Measurements from ENCODE around the gene HIGD1A.

- TF ChIP-seq CTCF (IDR thresholded peaks at IDR 0.05; ENCODE audit: insufficient read depth, low read depth, low read length) (peak; percentile 30), EZH2 (IDR thresholded peaks at IDR 0.05; ENCODE audit: insufficient read depth, low read length) (no peak)
Observed at GRCh38 chr3:42749753-42750231, 54.5 kb downstream of the HIGD1A start.
